ENCODE results near the gene SDHB.

SDHB gene

DNA sequence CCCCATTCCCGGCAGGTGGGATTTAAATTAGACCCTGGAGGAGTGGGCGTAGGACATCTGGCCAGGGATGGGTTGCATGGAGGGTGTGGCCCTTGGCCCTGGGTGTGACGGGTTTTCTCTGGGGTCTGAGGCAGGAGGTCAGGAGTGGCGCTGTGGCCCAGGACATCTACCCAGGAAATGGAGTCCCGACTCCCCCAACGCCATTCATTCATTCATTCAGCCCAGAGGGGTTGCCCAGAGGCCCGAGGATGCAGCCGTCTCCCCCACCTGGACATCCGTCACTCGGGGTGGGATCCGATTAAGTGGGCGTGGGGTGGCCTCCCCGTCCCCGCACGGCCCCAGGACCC, 42.8 kb downstream of the SDHB start:
- no peak for DNase-seq

DNA sequence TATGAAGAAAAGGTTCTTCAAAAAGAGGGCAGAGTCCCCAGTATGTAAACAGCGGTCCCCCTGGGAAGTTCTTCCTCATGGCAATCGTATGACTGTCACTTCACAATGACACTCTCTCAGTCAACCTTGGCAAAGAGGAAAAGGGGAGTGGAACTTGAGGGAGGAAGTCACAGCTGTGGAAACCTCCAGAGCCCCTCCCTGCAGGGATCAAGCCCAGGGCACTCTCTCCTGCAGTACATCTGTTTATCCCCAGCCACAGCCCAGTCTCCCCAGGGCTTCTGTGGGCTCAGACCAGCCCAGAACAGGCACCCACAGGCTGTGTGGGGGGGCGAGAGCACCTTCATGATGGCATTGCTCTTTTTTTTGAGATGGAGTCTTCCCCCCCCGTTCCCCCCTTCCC, 44.1 kb downstream of the SDHB start:
- DNase-seq, result no peak

DNA sequence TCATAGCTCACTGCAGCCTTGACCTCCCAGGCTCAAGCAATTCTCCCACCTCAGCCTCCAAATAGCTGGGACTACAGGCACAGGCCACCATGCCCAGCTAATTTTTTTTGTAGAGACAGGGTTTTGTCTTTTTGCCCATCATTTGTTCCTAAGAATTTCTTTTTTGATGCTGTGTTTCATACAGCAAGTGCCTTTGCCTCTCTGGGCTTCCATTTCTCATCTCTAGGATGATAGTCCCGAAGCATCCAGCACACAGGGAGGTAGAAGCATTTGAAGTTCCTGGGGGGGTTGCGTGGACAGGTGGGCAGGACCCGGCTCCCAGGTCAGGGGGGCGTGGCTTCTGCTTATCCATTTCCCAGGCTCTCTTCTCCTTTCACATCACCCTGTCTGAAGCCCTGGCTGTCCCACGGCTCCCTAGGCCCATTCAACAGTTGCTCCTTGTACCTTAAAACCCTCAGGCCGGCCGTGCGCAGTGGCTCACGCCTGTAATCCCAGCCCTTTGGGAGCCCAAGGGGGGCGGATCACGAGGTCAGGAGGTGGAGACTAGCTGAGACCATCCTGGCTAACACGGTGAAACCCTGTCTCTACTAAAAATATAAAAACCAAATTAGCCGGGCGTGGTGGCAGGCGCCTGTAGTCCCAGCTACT, 45.5 kb downstream of the SDHB start:
- DNase-seq, result no peak

DNA sequence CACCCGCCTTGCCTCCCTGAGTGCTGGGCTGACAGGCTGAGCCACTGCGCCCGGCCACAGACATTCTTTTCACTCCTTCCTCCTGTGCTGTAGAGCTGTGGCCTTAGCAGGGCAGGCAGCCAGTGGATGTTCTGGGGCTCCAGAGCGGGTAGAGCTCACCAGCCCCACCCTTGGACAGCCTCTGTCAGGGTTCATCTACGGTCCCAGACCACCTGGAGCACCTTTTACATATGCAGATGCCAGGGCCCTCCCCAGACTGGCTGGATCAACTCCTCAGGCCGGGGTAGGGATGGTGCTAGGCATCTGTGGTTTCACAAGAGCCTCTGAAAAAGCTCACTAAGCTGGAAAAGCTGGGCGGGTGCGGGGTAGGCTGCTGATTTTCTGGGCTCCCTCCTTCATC, 46.7 kb downstream of the SDHB start:
- DNase-seq, result no peak

DNA sequence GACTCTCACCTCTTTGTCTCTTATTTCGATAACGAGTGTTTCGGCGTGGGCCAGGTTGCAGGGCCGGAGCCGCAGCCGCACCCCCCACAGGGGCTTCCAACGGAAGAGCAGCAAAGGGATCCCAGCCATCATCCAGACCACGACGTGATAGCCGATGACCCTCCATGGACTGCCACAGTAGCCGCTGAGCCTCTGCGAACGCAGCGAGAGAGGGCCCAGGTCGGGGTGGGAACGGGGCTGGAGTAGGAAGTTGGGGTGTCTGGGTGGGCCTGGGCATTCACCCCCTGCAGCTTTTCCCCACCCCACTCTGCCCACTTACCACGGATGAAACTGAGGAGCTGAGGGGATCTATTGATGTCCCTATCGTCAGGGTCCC, 48.5 kb downstream of the SDHB start:
- no peak for DNase-seq

DNA sequence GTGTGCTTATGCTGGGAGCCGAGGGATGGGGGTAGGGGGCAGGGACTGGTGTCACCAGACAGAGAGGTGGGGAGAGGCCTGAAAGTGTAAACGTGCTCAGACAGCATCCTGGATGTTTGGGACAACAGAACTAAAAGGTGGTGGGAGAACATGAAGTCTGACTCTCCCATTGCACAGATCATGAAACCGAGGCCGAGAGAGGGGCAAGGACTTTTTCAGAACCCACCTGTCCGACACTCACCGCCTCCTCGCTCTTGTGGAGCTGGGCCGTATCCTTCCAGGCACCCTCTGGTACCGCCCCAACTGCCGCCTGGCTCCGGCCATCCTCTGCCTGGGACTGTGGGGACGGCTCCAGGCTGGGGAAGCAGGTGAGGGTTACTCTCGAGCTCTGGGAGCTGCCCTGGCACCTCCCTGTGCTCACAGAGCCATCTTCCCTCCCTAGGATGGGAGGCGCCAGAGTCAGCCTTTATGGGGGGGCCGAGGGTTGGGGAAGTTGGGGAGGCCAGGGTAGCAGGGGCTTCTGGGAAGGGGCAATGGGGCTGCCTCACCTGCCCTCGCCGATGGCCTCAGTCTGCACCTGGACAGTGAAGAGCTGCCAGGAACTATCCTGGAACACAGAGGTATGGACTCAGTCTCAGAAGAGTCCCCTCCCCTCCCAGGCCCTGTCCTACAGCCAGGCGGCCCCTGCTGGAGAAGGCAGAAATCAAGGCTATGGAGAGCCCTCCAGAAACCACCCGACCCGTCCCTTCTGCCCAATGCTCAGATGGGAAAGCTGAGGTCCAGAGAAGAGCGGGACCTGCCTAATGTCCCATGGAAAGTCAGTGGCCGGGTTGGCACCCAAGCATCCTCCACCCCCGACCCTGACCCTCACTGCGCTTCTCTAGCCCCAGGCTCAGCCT, 49.1 kb downstream of the SDHB start:
- no peak for DNase-seq

DNA sequence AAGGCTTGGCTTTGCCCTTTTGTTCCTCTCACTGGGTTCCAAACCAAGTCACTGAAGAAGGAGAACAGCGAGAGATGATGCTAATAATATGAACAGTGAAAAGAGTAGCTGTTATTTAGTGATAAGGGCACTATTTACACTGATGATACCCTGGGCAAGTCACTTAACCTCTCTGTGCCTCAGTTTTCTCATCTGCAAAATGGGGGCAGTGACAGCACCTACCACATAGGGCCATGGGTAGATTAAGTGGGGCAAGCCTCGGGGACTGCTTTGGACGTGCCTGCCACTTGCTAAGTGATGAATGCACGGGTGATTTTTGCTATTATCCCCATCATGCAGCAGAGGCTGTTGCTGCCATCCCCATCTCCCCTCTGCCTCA, 51.3 kb downstream of the SDHB start:
- no peak for DNase-seq

DNA sequence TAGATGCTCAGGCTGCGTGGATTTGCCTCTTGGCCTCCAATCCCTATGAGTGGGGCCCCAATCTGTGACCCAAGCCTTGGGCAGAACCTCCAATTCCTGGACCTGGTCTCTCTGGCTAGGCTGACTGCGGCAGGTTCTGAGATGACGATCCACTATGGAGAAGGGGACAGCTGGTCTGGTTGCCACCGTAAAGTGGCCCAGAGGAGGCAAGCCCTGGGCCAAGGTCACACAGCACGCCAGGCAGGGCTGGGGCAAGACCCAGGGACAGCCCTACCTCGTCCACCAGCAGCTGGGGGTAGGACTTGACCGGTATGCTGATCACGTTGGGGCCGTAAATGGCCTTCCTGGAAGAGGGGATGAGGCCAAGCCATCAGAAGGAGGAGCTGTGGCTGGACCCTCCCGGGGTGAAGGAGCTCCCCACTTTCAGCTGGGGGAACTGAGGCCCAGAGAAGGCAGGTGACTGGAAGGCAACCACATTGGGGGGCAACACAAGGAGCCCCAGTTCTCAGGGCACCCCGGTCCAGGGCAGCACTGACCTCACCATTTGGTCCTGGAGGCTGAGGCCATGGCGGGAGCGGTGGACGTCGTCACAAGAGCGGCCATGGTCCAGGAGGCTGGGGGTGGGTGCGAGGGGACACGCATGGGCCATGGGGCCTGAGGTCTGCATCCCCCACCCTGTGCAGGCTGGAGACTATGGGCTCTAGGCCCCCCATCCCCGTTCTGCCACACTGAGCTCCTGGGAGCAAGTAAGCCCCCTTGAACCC, 51.9 kb downstream of the SDHB start:
- no peak for DNase-seq

DNA sequence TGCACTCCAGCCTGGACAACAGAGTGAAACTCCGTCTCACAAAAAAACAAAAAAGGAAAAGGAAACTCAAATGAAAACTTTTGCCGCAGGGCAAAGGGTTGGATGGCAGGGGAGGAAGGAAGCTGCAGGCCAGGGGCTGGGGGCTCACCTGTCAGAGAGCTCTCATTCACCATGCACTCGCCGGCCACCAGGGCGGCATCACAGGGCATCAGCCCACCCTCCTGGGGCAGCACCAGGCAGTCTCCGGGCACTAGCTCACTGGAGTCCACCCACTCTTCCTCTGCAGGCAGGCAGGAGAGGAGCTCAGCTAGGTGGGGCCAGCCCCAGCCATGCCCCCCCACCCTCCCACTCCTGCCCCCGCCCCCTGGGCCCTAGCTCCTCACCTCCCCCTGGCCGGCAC, 54.0 kb downstream of the SDHB start:
- no peak for DNase-seq

DNA sequence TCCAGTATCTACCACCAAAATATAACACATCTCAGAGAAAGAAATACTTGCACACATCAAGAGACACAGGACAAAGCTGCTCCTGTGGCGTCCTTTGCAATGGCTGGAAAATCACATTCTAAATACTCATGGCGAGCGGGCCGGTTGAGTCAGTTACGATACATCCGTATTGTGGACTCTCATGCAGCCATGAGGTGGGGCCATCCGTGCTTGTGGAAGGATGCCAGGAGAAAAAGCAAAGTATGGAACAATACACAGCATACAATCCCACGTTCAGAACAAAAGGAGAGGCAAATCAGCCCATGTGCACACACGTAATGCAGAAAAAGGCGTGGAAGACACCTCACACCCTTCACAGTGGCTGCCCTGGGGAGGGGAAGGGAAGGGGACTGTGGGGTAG, 55.2 kb downstream of the SDHB start:
- DNase-seq, result no peak

DNA sequence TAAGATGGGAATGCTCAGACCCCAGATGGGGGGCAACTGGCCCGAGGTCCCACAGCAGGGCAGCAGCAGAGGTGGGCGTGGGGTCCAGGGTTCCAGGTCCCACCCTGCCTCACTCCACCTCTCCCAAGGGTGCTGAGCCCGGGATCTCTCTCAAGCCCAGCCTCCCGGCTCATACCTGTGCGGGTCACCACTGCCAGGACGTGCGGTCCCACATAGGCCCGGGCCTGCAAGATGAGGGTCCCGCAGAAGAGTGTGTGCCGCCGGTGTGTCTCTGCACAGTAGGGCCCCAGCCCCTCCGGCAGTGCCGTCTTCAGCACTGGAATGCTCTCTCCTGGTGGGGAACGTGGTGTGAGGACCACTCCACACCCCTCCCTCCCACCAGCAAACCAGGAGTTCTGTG, 57.0 kb downstream of the SDHB start:
- DNase-seq, result no peak

DNA sequence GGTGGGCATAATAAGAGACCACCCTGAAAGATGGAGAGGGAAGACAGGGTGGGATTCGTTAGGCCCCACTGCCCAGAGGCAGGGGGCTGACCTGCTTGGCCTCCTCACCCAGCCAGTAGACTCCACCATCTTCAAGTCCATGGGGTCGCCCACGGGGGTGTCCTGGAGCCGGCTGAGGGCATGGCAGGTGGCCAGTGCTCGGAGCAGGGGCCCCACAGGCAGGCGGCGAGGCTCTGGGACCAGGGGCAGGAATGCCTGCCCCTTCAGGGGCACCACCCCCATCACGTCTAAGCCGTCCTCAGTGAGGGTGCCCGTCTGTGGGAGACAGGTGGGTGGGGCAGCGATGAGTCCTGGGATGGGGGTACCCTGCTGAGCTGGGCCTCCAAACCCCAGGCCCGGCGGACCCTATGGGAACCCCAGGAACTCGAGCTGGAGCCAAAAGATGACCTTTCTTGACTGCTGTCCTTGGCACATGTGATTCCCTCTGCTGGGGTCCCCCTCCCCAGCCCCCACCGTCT, 60.3 kb downstream of the SDHB start:
- DNase-seq, result no peak

DNA sequence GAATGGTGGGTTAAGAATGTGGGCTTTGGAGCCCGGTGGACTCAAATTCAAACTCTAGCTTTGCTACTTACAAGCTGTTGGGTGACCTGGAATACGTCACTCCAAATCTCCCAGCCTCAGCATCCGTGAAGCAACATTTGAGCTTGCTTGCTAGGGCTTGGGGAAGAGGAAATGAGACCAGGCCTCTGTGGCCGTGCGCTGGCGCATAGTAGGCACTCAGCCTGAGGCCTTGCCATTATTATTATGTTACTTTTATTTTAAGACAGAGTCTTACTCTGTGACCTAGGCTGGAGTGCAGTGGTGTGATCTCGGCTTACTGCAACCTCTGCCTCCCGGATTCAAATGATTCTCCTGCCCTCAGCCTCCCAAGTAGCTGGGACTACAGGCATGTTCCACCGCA, 61.2 kb downstream of the SDHB start:
- DNase-seq, result no peak

DNA sequence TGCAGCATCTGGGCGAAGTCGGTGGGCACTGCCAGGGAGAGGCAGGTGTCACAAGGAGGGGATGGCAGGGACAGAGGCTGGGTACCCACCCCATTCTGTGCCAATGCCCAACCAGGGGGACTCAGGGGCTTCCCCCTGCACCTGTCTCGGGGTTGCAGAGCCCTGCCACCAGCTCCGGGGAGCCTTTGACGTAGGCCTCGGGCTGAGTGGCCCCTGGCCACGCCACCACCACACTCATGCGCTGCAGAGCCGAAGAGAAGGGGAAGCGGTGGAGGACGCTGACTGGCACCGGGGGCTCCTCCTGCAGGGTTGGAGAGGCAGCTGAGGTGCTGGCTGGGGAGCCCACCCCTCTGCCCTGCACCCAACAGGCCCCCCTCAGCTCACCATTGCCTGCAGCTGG, 61.7 kb downstream of the SDHB start:
- no peak for DNase-seq

DNA sequence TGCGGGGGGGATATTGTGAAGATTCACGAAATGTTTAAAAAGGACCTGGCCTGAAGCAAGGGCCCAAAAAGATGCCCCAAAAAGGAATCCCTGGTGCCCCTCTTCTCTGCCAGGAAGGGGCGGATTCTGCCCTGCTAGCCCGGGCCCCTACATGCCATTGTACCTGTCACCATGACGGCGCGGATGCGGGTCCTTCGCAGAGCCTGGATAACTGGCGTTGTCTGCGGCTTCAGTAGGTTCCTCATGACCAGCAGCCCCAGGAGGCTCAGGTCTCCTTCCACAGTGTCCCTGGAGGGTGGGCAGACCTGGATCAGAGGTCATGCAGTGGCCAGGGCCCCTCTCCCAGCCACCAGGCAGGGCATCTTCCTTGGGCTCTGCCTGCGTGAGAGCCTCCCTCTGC, 62.3 kb downstream of the SDHB start:
- DNase-seq, result no peak

DNA sequence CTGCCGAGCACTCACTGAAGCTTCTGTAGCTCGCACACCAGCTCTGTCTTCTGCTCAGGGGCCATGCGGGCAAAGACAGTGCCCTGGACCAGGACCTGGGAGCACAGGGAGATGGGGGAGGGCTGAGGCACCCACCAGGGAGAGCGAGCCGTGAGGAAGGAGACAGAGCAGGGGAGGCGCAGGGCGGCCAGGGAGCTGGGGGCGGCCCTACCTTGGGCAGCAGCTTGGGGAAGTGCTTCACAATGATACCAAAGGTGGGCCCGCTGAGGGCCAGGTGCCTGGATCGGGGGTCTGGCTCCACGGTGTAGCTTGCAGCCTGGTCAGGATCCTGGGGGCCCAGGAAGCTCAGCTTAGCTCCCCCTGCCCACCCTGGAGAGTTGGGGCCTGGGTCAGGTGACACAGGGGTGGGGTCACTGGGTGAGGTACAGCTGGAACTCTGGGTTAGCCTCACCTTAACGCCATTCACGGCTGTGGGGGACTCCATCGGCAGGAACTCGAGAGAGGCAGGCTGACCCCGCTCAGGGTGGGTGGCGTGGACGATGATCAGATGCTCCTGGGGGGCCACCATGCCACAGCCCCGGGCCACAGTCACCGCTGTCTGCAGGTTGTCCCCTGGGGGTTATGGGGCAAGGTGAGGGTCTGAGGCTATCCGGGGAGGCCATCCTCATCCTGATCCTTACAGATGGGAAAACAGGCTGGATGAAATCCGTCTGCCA, 64.0 kb downstream of the SDHB start:
- no peak for DNase-seq

DNA sequence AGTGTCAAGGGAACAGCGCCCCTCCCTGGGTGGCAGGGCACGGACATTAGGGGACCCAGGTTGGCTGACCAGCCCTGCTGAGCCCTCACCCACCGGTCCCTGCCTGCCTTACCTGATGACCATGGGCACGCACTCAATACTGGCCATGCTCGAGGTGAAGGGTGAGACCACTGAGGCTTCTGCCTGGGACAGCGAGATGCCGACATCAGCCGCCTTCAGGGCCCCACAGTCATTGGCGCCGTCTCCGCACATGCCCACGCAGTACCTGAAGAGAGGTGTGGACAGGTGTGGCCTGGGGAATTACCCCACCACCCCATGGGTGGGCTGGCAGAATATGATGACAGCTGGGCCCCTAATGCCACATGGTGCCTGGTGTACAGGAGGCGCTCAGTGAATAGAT, 65.6 kb downstream of the SDHB start:
- DNase-seq, result no peak

DNA sequence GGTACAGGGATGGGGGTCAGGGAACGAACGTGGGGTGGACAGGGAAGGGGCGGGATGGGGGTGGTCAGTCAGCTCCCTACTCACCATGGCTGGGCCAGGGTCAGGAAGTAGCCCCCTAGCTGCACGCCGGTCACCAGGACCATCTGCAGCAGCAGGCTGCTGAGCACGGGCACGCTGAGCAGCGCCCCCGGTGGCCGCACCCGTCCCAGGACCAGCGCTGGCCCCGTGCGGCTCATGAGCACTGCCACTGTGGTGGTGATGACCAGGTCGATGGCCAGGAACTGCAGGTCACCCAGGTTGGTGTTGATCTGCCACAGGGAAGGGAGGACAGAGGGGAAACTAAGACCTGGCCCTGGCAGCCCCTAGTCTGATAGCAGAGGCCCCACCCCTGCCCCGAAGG, 66.9 kb downstream of the SDHB start:
- DNase-seq, result no peak

DNA sequence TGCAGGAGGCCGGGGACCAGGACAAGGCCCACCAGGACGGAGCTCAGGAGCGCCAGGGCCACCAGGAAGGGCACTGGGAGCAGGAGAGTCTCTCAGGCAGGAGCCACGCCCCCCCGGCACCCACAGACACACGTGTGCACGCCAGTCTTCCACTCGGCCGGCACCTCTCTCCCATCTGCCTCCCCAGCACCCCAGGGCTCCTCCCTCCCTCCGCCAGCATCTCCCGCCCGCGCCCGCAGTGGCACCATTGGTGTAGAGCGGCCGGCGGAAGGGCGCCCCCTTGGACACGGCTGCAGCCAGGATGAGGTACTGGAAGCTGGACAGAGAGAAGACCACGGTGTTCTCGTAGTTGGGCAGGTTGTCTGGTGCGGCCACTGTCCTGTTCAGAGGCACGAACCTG, 67.3 kb downstream of the SDHB start:
- no peak for DNase-seq

DNA sequence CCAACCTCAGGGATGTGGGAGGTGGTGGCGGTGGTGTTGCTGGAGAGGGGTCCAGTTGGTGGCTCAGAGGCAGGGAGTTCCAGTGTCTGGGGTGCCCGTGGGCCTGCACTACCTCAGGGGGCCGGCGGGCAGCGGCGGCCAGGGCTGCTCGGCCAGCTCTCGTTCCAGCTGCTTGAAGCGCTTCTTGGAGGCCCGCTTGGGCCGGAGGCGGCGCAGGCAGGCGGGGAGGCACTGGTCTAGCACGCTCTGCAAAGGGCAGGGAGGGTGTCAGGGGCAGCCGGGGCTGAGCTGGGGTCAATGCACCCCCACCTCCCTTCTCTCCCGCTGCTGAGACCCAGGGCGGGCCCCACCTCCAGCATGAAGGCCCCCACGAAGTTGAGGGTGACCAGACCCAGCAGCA, 67.7 kb downstream of the SDHB start:
- DNase-seq, result no peak

DNA sequence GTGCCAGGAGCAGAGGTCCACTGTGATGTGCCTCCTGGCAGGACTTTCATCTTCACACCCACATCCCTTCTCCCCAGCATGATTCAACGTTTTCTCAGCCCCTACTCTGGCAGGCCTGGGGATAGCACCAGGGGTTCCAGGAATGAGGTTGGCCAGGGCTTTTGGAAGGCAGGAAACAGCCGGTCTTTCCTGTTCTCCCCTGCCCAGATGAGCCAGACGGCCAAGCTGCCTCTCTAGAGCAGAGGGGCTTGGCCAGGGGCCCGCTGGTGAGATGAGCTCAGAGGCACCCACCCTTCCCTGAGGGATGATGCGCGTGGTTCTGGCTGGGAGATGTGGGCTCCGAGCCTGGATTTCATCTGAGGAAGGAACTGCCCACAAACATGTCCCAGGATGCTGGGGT, 69.1 kb downstream of the SDHB start:
- no peak for DNase-seq

DNA sequence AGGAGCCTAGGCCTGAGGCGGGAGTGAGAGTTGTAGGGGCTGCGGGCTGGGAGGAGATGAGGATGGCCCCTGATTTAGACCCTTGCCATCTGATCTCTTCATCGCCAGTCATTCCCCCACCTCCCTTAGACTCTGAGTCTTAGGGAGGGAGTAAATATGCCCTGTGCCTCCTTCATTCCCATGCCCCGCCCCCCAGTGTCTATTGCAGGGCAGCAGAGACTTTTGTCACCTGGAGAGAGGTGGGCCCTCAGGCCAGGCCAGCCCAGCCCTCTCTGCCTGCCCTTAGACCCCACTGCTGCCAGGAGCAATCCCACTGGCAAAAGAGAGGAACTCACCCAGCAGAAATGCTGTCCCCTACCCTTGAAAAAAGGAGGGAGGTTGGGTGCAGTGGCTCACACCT, 70.2 kb downstream of the SDHB start:
- no peak for DNase-seq

DNA sequence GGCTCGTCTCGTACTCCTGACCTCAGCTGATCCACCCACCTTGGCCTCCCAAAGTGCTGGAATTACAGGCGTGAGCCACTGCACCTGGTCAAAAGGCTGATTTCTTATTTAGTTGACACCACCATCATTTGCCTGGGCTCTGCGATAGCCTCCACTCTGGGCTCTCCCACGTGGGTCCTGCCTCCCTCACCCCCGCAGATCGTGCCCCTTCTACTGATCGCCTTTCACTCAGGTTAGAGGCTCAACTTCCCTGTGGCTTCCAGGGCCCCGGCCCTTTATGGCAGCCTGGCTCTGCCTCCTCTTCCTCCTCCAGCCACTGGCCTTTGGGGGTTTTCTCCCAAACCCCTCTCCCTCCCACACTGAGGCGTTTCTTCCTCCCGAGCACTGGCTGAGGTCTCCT, 70.9 kb downstream of the SDHB start:
- DNase-seq, result no peak

All from CD4-positive, alpha-beta T cell treated with Interleukin-21 for 1 hour (primary cell).